HEK293T (cell line): ENCODE measurements around the gene TREX2.

Source experiments
- CTCF ChIA-PET: fragments of 350-600 bp; formaldehyde crosslinking; extraction: SDS; loops from one replicate; lab custom pipeline; 2021; ENCODE audit warnings: antibody characterized with exemption, inconsistent platforms; lab: Yijun Ruan, JAX
- POLR2A ChIA-PET: fragments of 350-600 bp; formaldehyde crosslinking; extraction: SDS; loops from one replicate; lab custom pipeline; 2020; ENCODE audit warnings: antibody characterized with exemption, inconsistent platforms; lab: Yijun Ruan, JAX
- DNase-seq: peaks from one replicate; pipeline ENCODE4 v3.0.0; 2012; ENCODE audit warnings: mixed read lengths; ENCODE audit errors: extremely low spot score
- ARNT ChIP-seq: fragments of 450-650 bp; IDR thresholded peaks from 2 replicates; pipeline ENCODE4 v1.6.1; 2017; ENCODE audit warnings: mild to moderate bottlenecking
- BHLHE40 ChIP-seq: fragments of 450-650 bp; IDR thresholded peaks from 2 replicates; pipeline ENCODE4 v1.6.1; 2016; ENCODE audit warnings: mild to moderate bottlenecking, moderate library complexity, borderline replicate concordance
- CTBP1 ChIP-seq: fragments of 450-650 bp; IDR thresholded peaks from 2 replicates; pipeline ENCODE4 v1.6.1; 2016; ENCODE audit warnings: borderline replicate concordance
- ELF4 ChIP-seq: fragments of 450-650 bp; IDR thresholded peaks from 2 replicates; pipeline ENCODE4 v1.6.1; 2017; ENCODE audit warnings: antibody characterized with exemption
- FOXA1 ChIP-seq: fragments of 450-650 bp; IDR thresholded peaks from 2 replicates; pipeline ENCODE4 v1.6.1; 2016; ENCODE audit warnings: mild to moderate bottlenecking
- FOXK2 ChIP-seq: fragments of 450-650 bp; IDR thresholded peaks from 2 replicates; pipeline ENCODE4 v1.6.1; 2016; ENCODE audit warnings: mild to moderate bottlenecking
- FOXM1 ChIP-seq: fragments of 450-650 bp; IDR thresholded peaks from 2 replicates; pipeline ENCODE4 v1.6.1; 2017; ENCODE audit warnings: mild to moderate bottlenecking, borderline replicate concordance
- HDGF ChIP-seq: fragments of 450-650 bp; IDR thresholded peaks from 2 replicates; pipeline ENCODE4 v1.6.1; 2017; ENCODE audit warnings: antibody characterized with exemption, borderline replicate concordance
- L3MBTL2 ChIP-seq: fragments of 450-650 bp; conservative IDR thresholded peaks from 2 replicates; pipeline ENCODE4 v1.6.1; 2016; ENCODE audit warnings: mild to moderate bottlenecking
- LEF1 ChIP-seq: fragments of 450-650 bp; IDR thresholded peaks from 2 replicates; pipeline ENCODE4 v1.6.1; 2017; ENCODE audit warnings: mild to moderate bottlenecking, borderline replicate concordance
- NFRKB ChIP-seq: fragments of 450-650 bp; IDR thresholded peaks from 2 replicates; pipeline ENCODE4 v1.6.1; 2016; ENCODE audit warnings: mild to moderate bottlenecking, moderate library complexity
- PKNOX1 ChIP-seq: fragments of 450-650 bp; IDR thresholded peaks from 2 replicates; pipeline ENCODE4 v1.6.1; 2016
- SP1 ChIP-seq: fragments of 450-650 bp; IDR thresholded peaks from 2 replicates; pipeline ENCODE4 v1.6.1; 2017
- SUZ12 ChIP-seq: fragments of 450-650 bp; IDR thresholded peaks from 2 replicates; pipeline ENCODE4 v1.6.1; 2016; ENCODE audit warnings: mild to moderate bottlenecking
- TARDBP ChIP-seq: fragments of 450-650 bp; IDR thresholded peaks from 2 replicates; pipeline ENCODE4 v1.6.1; 2016
- ZNF384 ChIP-seq: fragments of 450-650 bp; IDR thresholded peaks from 2 replicates; pipeline ENCODE4 v1.6.1; 2016

The TREX2 gene

DNA sequence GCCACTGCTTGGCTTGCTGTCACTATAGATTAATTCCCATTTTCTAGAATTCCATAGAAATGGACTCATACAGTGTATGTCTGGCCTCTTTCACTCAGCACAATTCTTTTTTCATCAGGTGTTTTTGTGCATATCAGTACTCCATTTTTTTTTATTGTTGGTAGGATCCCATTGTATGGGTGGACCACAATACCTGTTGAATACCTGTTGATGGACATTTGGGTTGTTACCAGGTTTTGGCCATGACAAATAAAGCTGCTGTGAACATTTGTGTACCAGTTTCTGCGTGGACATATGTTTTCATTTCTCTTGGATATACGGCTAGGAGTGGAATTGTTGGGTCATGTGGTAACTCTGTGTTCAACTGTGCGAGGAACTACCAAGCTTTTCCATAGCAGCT, 19.7 kb downstream of the TREX2 start:
- no peak for TF ChIP-seq SUZ12
- TF ChIP-seq L3MBTL2 = no peak
- TF ChIP-seq HDGF = no peak
- no peak for TF ChIP-seq ELF4
- TF ChIP-seq NFRKB = no peak
- TF ChIP-seq FOXA1 = no peak
- TF ChIP-seq FOXK2 = no peak
- no peak for TF ChIP-seq ARNT
- no peak for TF ChIP-seq CTBP1
- TF ChIP-seq LEF1 = no peak
- no peak for TF ChIP-seq FOXM1
- no peak for TF ChIP-seq TARDBP
- TF ChIP-seq ZNF384 = no peak
- no peak for TF ChIP-seq PKNOX1
- TF ChIP-seq SP1 = no peak
- TF ChIP-seq BHLHE40 = no peak
- DNase-seq = no peak
- ChIA-PET CTCF (no interaction called here), POLR2A (no interaction called here)

GRCh38 chrX:153423652-153424051, 22.2 kb downstream of the TREX2 start:
- ChIA-PET POLR2A (no interaction called here), CTCF (interaction anchor here (1.9 kb wide), 1 partner anchor 15 kb away, joined by 4 read pairs; no protein-coding TSS in a partner anchor)
- no peak for DNase-seq
- TF ChIP-seq HDGF (no peak), SUZ12 (no peak), PKNOX1 (no peak), SP1 (no peak), NFRKB (no peak), CTBP1 (no peak), FOXM1 (no peak), L3MBTL2 (no peak), ZNF384 (no peak)

DNA sequence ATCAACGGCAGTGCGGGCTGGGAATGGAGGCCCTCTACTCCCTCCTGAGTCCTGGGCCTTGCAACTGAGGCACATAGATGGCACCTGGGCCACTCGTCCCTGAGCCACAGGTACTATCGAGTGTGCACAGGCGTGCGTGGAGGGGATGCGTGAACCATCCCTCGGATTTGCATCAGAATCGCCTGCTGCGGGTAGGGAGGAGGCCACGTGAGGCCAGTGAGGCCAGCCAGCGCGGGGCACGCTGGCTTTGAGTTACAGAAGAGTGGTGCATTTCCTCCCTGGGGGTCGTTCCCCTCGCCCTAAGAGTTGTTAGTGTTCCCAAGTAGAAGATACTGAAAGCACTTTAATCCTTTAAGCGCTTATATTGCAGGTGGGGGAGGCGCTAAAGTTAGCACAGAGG, 24.0 kb downstream of the TREX2 start:
- CTCF ChIA-PET = no interaction called here
- POLR2A ChIA-PET = no interaction called here
- no peak for TF ChIP-seq BHLHE40
- TF ChIP-seq FOXM1 = no peak
- TF ChIP-seq L3MBTL2 = no peak
- TF ChIP-seq ELF4 = no peak
- no peak for TF ChIP-seq TARDBP
- no peak for TF ChIP-seq ZNF384
- TF ChIP-seq ARNT = no peak
- no peak for TF ChIP-seq PKNOX1
- TF ChIP-seq FOXA1 = no peak
- DNase-seq = no peak

- ChIA-PET CTCF (no interaction called here), POLR2A (no interaction called here)
- no peak for TF ChIP-seq TARDBP
- no peak for TF ChIP-seq ELF4
- TF ChIP-seq ARNT = no peak
- no peak for TF ChIP-seq LEF1
- no peak for TF ChIP-seq SP1
- no peak for TF ChIP-seq FOXA1
- no peak for TF ChIP-seq BHLHE40
- TF ChIP-seq CTBP1 = no peak
- no peak for TF ChIP-seq NFRKB
- TF ChIP-seq PKNOX1 = no peak
- TF ChIP-seq HDGF = no peak
- no peak for DNase-seq
Observed at GRCh38 chrX:153420851-153421599, 24.8 kb downstream of the TREX2 start.

- CTCF ChIA-PET = no interaction called here
- no peak for TF ChIP-seq ZNF384
- TF ChIP-seq CTBP1 = no peak
- no peak for TF ChIP-seq ARNT
- TF ChIP-seq HDGF = no peak
- TF ChIP-seq SP1 = no peak
- TF ChIP-seq ELF4 = no peak
- TF ChIP-seq L3MBTL2 = no peak
- no peak for TF ChIP-seq PKNOX1
- POLR2A ChIA-PET = no interaction called here
- no peak for DNase-seq
Observed at GRCh38 chrX:153417637-153418036, 28.2 kb downstream of the TREX2 start.
